Endothelial cell of umbilical vein (primary cell): ENCODE results near the gene MTRR. TPM values are rescaled to one million over a fixed set of nuclear protein-coding genes. Genes with fewer than 3 reads are reported as not detected.

ENCODE experiments used
- BruUV-seq: library from RNA; stranded (reverse); fragments of 400-500 nt; replicated peaks from 2 replicates; lab custom pipeline; 2021; lab: Mats Ljungman, UMichigan
- CTCF ChIA-PET: fragments of 300-600, 350-600 bp; sonication (Branson Sonifier 250); formaldehyde crosslinking; loops from one replicate; lab custom pipeline; 2021; ENCODE audit warnings: antibody characterized with exemption, inconsistent platforms; lab: Charles Lee
- POLR2A ChIA-PET: fragments of 300-600, 350-600 bp; sonication (Branson Sonifier 250); formaldehyde crosslinking; loops from one replicate; lab custom pipeline; 2021; ENCODE audit warnings: antibody characterized with exemption, inconsistent platforms; lab: Charles Lee
- DNase-seq: peaks from one replicate; pipeline ENCODE4 v3.0.0-alpha.2; 2011; ENCODE audit warnings: low read depth, low spot score
- FAIRE-seq: peaks from 2 replicates; lab custom pipeline; 2011; peaks lifted over from hg19 to GRCh38; lab: Jason Lieb, UNC
- H2AFZ ChIP-seq: 2 replicates; pipeline ENCODE4 v1.6.0; 2012; ENCODE audit warnings: low read depth, low read length, control low read depth, inconsistent platforms
- H3K27ac ChIP-seq: 2 replicates; pipeline ENCODE4 v1.5.1; 2011; ENCODE audit warnings: low read depth, mild to moderate bottlenecking, control low read depth, low read length, moderate library complexity; ENCODE audit not compliant: insufficient read depth
- H3K27me3 ChIP-seq, 2 experiments: 2 replicates each; pipeline versions ENCODE4 v1.6.0 to v1.6.1; 2011; ENCODE audit warnings: low read length in 2 of 2, mixed read lengths in 1 of 2; ENCODE audit not compliant: control insufficient read depth in 2 of 2, insufficient read depth in 2 of 2
- H3K36me3 ChIP-seq, 2 experiments: 2 replicates in 1 of 2; 3 replicates in 1 of 2; pipeline ENCODE4 v1.5.1; 2011; ENCODE audit warnings: low read length in 2 of 2, mild to moderate bottlenecking in 1 of 2, moderate library complexity in 1 of 2; ENCODE audit not compliant: control insufficient read depth in 2 of 2, insufficient read depth in 2 of 2; ENCODE audit errors: extremely low read depth in 1 of 2
- H3K4me1 ChIP-seq: 3 replicates; pipeline ENCODE4 v1.5.1; 2011; ENCODE audit warnings: mild to moderate bottlenecking, low read length; ENCODE audit not compliant: control insufficient read depth, insufficient read depth; ENCODE audit errors: extremely low read depth
- H3K4me2 ChIP-seq: 2 replicates; pipeline ENCODE4 v1.6.1; 2011; ENCODE audit warnings: low read length, control low read depth, mixed read lengths; ENCODE audit not compliant: insufficient read depth
- H3K4me3 ChIP-seq, 3 experiments: fragments of 200-600 bp in 1 of 3; sonication (generic), shearing (Covaris generic) in 1 of 3; replicated peaks in 1 of 3; 2 replicates each; pipeline ENCODE4 v1.5.1; 2011 to 2016; ENCODE audit warnings: control low read depth in 3 of 3, low read length in 3 of 3, mild to moderate bottlenecking in 2 of 3, inconsistent platforms in 1 of 3, low read depth in 1 of 3, moderate library complexity in 1 of 3; ENCODE audit not compliant: insufficient read depth in 1 of 3
- H3K79me2 ChIP-seq: 2 replicates; pipeline ENCODE4 v1.6.0; 2012; ENCODE audit warnings: low read length, inconsistent platforms; ENCODE audit not compliant: control insufficient read depth, insufficient read depth
- H3K9ac ChIP-seq: replicated peaks from 2 replicates; pipeline ENCODE3; 2011; ENCODE audit warnings: low read length, control low read depth; ENCODE audit not compliant: insufficient read depth; ENCODE audit errors: extremely low read depth
- H3K9me1 ChIP-seq: replicated peaks from 3 replicates; pipeline ENCODE4 v1.6.0; 2011; ENCODE audit warnings: mild to moderate bottlenecking, low read length; ENCODE audit not compliant: control insufficient read depth, insufficient read depth; ENCODE audit errors: extremely low read depth
- H3K9me3 ChIP-seq: replicated peaks from 2 replicates; pipeline ENCODE4 v1.5.1; 2012; ENCODE audit warnings: low read length, inconsistent platforms; ENCODE audit not compliant: control insufficient read depth, insufficient read depth
- H4K20me1 ChIP-seq: replicated peaks from 2 replicates; pipeline ENCODE3; 2011; ENCODE audit warnings: mild to moderate bottlenecking, low read length; ENCODE audit not compliant: control insufficient read depth, insufficient read depth; ENCODE audit errors: extremely low read depth
- EZH2 ChIP-seq: IDR thresholded peaks from 2 replicates; pipeline ENCODE4 v1.6.1; 2012; ENCODE audit warnings: borderline replicate concordance, low read depth, mild to moderate bottlenecking, moderate library complexity, low read length, inconsistent platforms; ENCODE audit not compliant: severe bottlenecking
- FOS ChIP-seq: IDR thresholded peaks from 2 replicates; pipeline ENCODE4 v1.6.1; 2011; ENCODE audit warnings: mild to moderate bottlenecking, low read length, moderate library complexity, borderline replicate concordance; ENCODE audit not compliant: insufficient read depth
- GATA2 ChIP-seq: IDR thresholded peaks from 2 replicates; pipeline ENCODE4 v1.7.0; 2011; ENCODE audit warnings: low read depth, mild to moderate bottlenecking, moderate library complexity, mixed read lengths, low read length; ENCODE audit not compliant: insufficient read length, insufficient read depth
- JUN ChIP-seq: IDR thresholded peaks from 2 replicates; pipeline ENCODE4 v1.6.1; 2011; ENCODE audit warnings: borderline replicate concordance, low read depth; ENCODE audit not compliant: insufficient read length, insufficient read depth
- MYC ChIP-seq: IDR thresholded peaks from one replicate; pipeline ENCODE4 v1.6.1; 2011; ENCODE audit warnings: mild to moderate bottlenecking, low read depth, low read length
- POLR2A ChIP-seq: IDR thresholded peaks from 2 replicates; pipeline ENCODE4 v1.6.1; 2012; ENCODE audit warnings: low read depth, mild to moderate bottlenecking, control low read depth, low read length
- POLR2AphosphoS5 ChIP-seq: IDR thresholded peaks from 2 replicates; pipeline ENCODE4 v1.6.1; 2012; ENCODE audit warnings: low read depth, mild to moderate bottlenecking, control low read depth, low read length, moderate library complexity; ENCODE audit not compliant: insufficient read depth
- dilution Hi-C: fragments of 300-500 bp; cut with MboI; formaldehyde crosslinking; loops from one replicate; pipeline ENCODE4 v1.15.0; 2019; ENCODE audit warnings: low sequenced_read_pairs; ENCODE audit not compliant: extremely low pct_ligation_motif_present
- intact Hi-C: fragments of 100-400 bp; cut with micrococcal nuclease; formaldehyde crosslinking; loops from one replicate; pipeline ENCODE4 v1.10.0; 2022
- polyA plus RNA-seq, 4 experiments: library from polyadenylated mRNA; depleted of rRNA in 3 of 4; stranded (reverse) in 3 of 4; unstranded in 1 of 4; fragments of >200 nt; gene quantifications; 2 replicates each; pipeline versions ENCODE4 v1.2.1 to v1.2.3, GENCODE V29; 2011 to 2012; ENCODE audit warnings: missing spikeins in 1 of 4
- total RNA-seq: library from RNA; stranded (reverse); gene quantifications from 2 replicates; pipeline ENCODE4 v1.2.3, GENCODE V29; 2021
- TF ChIP-seq, protein P1 (sequence below): IDR thresholded peaks from 2 replicates; pipeline ENCODE4 v1.6.1; 2011; ENCODE audit not compliant: insufficient read depth, insufficient read length
- TF ChIP-seq, protein P2 (sequence below), 2 donors: IDR thresholded peaks; 1 replicate in 1 of 2; 2 replicates in 1 of 2; pipeline ENCODE4 v1.5.1; 2011; ENCODE audit warnings: low read length in 2 of 2, mild to moderate bottlenecking in 2 of 2, moderate library complexity in 2 of 2, control low read depth in 1 of 2, inconsistent platforms in 1 of 2, low read depth in 1 of 2; ENCODE audit not compliant: insufficient read depth in 1 of 2; ENCODE audit errors: extremely low read depth in 1 of 2

MTRR gene
- total and polyA plus RNA-seq, 2 donors (not counting 3 experiments of a cell fraction or from before 2014, with no cell fraction given): 24.3 to 37.1 TPM

GRCh38 chr5:7877851-7878250, 8.9 kb downstream of the MTRR start:
- Histone ChIP-seq H2AFZ (no peak overlapping the region), H3K27ac (no peak overlapping the region), H3K4me2 (no peak overlapping the region), H3K9me1 (no peaks in the 10 kb centered on the region), H3K79me2 (peaks cover 15% of the 10 kb centered on the region), H3K4me3 (no peak overlapping the region), H4K20me1 (no peaks in the 10 kb centered on the region), H3K36me3 (peaks cover 18 to 20% of the 10 kb centered on the region in 2 experiments), H3K27me3 (no peaks in the 10 kb centered on the region), H3K4me1 (no peaks in the 10 kb centered on the region), H3K9ac (no peak overlapping the region), H3K9me3 (no peaks in the 10 kb centered on the region)
- TF ChIP-seq FOS: no peak
- TF ChIP-seq, protein P1, sequence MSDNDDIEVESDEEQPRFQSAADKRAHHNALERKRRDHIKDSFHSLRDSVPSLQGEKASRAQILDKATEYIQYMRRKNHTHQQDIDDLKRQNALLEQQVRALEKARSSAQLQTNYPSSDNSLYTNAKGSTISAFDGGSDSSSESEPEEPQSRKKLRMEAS: no peak
- BruUV-seq: no TSS peak
- intact Hi-C loops: no loop called here
- dilution Hi-C loops: no loop called here
- CTCF ChIA-PET: interaction anchor here (1.6 kb wide), 1 partner anchor 9 kb away, joined by 7 read pairs; no protein-coding TSS in a partner anchor
- POLR2A ChIA-PET: no interaction called here
- DNase-seq (no peak), FAIRE-seq (no peak)

DNA sequence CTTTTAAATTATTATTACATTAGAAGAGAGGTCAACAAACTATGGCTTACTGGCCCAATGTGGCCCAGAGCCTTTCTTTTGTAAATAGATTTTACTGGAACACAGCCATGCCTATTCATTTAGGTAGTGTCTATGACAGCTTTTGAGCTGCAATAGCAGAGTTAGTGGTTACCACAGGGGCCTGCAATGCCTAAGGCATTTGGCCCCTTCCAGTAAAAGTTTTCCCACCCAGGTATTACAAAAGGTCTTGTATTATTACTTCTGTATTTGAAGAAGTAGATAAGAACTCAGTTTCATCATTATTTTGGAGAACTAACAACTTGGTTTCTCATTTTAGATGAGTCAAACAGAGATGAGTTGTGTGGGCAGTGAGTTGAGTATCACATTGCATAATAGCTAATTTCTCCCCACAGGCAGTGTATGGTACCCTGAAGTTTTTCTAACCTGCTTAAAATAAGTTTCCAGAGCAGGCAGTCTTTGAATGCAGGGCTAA, 9.5 kb downstream of the MTRR start:
- Histone ChIP-seq H3K4me1 (no peaks in the 10 kb centered on the region), H3K9me1 (no peaks in the 10 kb centered on the region), H2AFZ (no peak overlapping the region), H3K4me3 (no peak overlapping the region), H3K27ac (no peak overlapping the region), H3K9ac (no peak overlapping the region), H4K20me1 (no peaks in the 10 kb centered on the region), H3K27me3 (no peaks in the 10 kb centered on the region), H3K9me3 (no peaks in the 10 kb centered on the region), H3K36me3 (peaks cover 22 to 23% of the 10 kb centered on the region in 2 experiments), H3K79me2 (peaks cover 10% of the 10 kb centered on the region), H3K4me2 (no peak overlapping the region)
- intact Hi-C loops: no loop called here
- dilution Hi-C loops: no loop called here
- TF ChIP-seq MYC: no peak
- TF ChIP-seq GATA2: no peak
- no peak for TF ChIP-seq POLR2AphosphoS5
- no peak for TF ChIP-seq FOS
- TF ChIP-seq, protein P2, sequence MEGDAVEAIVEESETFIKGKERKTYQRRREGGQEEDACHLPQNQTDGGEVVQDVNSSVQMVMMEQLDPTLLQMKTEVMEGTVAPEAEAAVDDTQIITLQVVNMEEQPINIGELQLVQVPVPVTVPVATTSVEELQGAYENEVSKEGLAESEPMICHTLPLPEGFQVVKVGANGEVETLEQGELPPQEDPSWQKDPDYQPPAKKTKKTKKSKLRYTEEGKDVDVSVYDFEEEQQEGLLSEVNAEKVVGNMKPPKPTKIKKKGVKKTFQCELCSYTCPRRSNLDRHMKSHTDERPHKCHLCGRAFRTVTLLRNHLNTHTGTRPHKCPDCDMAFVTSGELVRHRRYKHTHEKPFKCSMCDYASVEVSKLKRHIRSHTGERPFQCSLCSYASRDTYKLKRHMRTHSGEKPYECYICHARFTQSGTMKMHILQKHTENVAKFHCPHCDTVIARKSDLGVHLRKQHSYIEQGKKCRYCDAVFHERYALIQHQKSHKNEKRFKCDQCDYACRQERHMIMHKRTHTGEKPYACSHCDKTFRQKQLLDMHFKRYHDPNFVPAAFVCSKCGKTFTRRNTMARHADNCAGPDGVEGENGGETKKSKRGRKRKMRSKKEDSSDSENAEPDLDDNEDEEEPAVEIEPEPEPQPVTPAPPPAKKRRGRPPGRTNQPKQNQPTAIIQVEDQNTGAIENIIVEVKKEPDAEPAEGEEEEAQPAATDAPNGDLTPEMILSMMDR (IDR thresholded peaks at IDR 0.05; ENCODE audit: extremely low read depth in 1 of 2, insufficient read depth in 1 of 2, low read depth in 1 of 2, low read length in 2 of 2): no peak
- TF ChIP-seq EZH2: no peak
- TF ChIP-seq JUN: no peak
- TF ChIP-seq, protein P1: no peak
- no peak for TF ChIP-seq POLR2A
- ChIA-PET POLR2A (no interaction called here), CTCF (interaction anchor here (1.6 kb wide), 1 partner anchor 8 kb away, joined by 7 read pairs; no protein-coding TSS in a partner anchor)
- no peak for FAIRE-seq
- no TSS peak for BruUV-seq
- DNase-seq: no peak
